ENCODE results near the gene COL1A1. TPM values are rescaled to one million over a fixed set of nuclear protein-coding genes. Genes with fewer than 3 reads are reported as not detected.

The COL1A1 gene
- total RNA-seq, 1 experiment from 2014 or later: 104 TPM

DNA sequence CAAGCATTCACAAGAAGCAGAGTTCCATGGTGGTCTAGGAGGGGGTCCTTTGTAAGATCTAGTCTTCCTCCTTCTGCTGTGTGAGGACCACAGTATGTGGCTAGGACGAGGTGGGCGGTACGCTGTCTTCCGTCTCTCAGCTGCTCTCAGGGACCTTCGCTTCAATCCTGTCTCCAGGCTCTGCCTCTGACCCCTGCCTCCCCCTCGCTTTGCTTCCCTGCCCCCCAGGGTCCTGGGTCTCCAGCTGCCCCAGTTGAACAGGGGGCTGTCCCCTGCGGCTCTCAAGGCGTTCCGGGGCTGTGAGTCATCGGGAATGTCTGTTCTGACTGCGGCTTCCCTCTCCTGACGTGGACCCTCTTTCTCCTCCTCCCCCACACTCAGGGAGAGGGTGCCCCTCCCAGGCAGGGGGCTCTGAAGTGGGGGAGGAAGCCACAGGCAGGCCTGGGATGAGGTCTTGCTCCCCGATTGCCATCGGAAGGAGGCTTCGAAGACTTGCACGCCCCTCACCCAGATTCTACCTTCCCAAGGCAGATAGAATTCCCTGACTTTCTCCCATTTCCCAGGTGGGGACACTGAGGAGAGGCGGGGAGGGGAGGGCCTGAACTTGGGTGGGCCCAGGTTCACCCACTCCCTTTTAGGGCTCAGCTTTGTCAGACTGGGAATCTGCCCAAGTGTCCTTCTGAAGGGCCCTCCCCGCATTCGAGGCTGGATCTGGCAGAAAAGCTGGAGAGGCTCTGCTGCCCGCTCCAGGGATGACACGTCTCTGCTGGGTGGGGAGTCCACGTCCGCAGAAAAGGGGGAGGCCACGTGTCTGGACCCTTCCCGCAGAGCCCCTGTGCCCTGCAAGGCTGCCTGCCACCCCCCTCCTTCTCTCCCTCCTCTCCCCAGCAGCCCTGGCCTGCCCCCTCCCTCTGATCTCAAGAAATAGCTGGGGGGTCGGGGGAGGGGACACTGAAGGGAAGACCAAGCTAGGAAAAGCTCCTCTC lies 9.1 kb upstream of the COL1A1 start:
- WGBS (ENCODE audit: extremely low coverage, insufficient read length, low lambda C conversion rate): no CpG with 5 or more reads among the region's 26 CpGs
- no peak overlapping the region for H2AFZ ChIP-seq (ENCODE audit: low read length)
- peaks cover 3% of the 10 kb centered on the region for H3K23me2 ChIP-seq (ENCODE audit: insufficient read length, low read depth, low read length, poor library complexity, severe bottlenecking)
- no peak overlapping the region for H3K9ac ChIP-seq (ENCODE audit: extremely low read depth, insufficient read length, low read length)
- no peaks in the 10 kb centered on the region for H3K9me3 ChIP-seq (ENCODE audit: control insufficient read depth, low read depth, low read length)
- H3K4me2 ChIP-seq (ENCODE audit: insufficient read depth, insufficient read length, low read length): peak overlapping the region; percentile 15
- no peak overlapping the region for H3T11ph ChIP-seq (ENCODE audit: low read length)
- no peak overlapping the region for H2AK5ac ChIP-seq (ENCODE audit: insufficient read length, low read length)
- H4K91ac ChIP-seq (ENCODE audit: insufficient read length, low read depth, low read length): peak overlapping the region; percentile 68
- H3K23ac ChIP-seq (ENCODE audit: insufficient read length, low read depth, low read length): no peak overlapping the region
- H3K36me3 Mint-ChIP-seq (ENCODE audit: insufficient read depth in 1 of 3, low read depth in 3 of 3): no peaks in the 10 kb centered on the region; a peak in 1 of 7 replicates
- no peaks in the 10 kb centered on the region for H3K79me2 ChIP-seq (ENCODE audit: insufficient read depth, low read length)
- TF ChIP-seq, protein P1, sequence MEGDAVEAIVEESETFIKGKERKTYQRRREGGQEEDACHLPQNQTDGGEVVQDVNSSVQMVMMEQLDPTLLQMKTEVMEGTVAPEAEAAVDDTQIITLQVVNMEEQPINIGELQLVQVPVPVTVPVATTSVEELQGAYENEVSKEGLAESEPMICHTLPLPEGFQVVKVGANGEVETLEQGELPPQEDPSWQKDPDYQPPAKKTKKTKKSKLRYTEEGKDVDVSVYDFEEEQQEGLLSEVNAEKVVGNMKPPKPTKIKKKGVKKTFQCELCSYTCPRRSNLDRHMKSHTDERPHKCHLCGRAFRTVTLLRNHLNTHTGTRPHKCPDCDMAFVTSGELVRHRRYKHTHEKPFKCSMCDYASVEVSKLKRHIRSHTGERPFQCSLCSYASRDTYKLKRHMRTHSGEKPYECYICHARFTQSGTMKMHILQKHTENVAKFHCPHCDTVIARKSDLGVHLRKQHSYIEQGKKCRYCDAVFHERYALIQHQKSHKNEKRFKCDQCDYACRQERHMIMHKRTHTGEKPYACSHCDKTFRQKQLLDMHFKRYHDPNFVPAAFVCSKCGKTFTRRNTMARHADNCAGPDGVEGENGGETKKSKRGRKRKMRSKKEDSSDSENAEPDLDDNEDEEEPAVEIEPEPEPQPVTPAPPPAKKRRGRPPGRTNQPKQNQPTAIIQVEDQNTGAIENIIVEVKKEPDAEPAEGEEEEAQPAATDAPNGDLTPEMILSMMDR (conservative IDR thresholded peaks at IDR 0.05): no peak
- no peak overlapping the region for H2BK20ac ChIP-seq (ENCODE audit: low read depth, low read length, poor library complexity, severe bottlenecking)
- H3K9me3 Mint-ChIP-seq: no peaks in the 10 kb centered on the region; a peak in 2 of 5 replicates
- H3K27ac Mint-ChIP-seq: peak overlapping the region in 1 of 3 experiments; percentile 86; a peak in 2 of 7 replicates
- no peak overlapping the region for H4K8ac ChIP-seq (replicated peaks; ENCODE audit: insufficient read length, low read depth, low read length)
- H4K5ac ChIP-seq (ENCODE audit: insufficient read length, low read depth, low read length): no peak overlapping the region
- peak overlapping the region; percentile 13 for H3K18ac ChIP-seq (ENCODE audit: insufficient read length, low read depth, low read length)
- H3K4me1 ChIP-seq (ENCODE audit: insufficient read depth, low read length): peaks cover 21% of the 10 kb centered on the region
- no peaks in the 10 kb centered on the region for H3K27me3 ChIP-seq (ENCODE audit: insufficient read depth, low read length)
- peak; percentile 94 for DNase-seq
- no peak overlapping the region for H3K56ac ChIP-seq (ENCODE audit: insufficient read length, low read depth, low read length)
- no peaks in the 10 kb centered on the region for H3K79me1 ChIP-seq (ENCODE audit: insufficient read depth, low read depth, low read length, poor library complexity, severe bottlenecking)
- H3K14ac ChIP-seq (ENCODE audit: insufficient read depth, low read length): peak overlapping the region; percentile 32; the same call in 1 of the 2 replicates
- no peak overlapping the region for H2BK5ac ChIP-seq (ENCODE audit: insufficient read length, low read length)
- H4K20me1 ChIP-seq (ENCODE audit: control insufficient read depth, insufficient read depth, insufficient read length): no peaks in the 10 kb centered on the region
- H2BK12ac ChIP-seq (ENCODE audit: insufficient read length, low read depth, low read length): no peak overlapping the region
- H3K4ac ChIP-seq (ENCODE audit: low read depth, low read length): no peak overlapping the region
- no peak overlapping the region for H2BK15ac ChIP-seq (ENCODE audit: low read depth, low read length)
- peak overlapping the region; percentile 7 to 38; a peak in 2 of 5 replicates for H3K4me3 Mint-ChIP-seq
- peaks cover 23% of the 10 kb centered on the region for H3K27me3 Mint-ChIP-seq (ENCODE audit: low read depth)
- no peak overlapping the region for H3K27ac ChIP-seq (ENCODE audit: insufficient read length, low read depth, low read length)
- peaks cover 69 to 85% of the 10 kb centered on the region in 2 experiments for H3K4me1 Mint-ChIP-seq
- H2BK120ac ChIP-seq (ENCODE audit: low read depth, low read length, poor library complexity, severe bottlenecking): no peak overlapping the region

All from H9 (cell line).